ENCODE measurements around the gene LOXHD1. TPM values are rescaled to one million over a fixed set of nuclear protein-coding genes. Genes with fewer than 3 reads are reported as not detected.

LOXHD1 gene
- total and polyA plus RNA-seq, 2 of the 4 experiments (the other 2 are of a cell fraction), result not detected

DNA sequence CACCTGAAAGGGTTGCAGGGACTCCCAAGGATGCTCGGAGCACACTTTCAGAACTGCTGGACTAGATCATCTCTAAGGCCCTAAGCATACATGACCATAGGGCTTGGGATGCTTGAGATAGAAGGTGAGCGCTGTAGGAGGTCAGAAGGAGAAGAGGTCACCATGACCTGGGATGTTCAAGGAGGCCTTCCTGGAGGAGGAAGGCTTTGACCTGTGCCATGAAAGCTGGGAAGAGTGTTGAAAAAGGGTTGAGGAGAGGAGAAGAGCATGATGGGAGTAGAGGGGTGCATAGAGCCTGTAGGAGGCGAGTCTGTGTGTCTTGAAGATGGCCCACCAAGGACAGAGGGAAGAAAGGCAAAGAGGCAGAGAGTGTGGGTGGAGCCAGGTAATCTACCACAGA lies 222.4 kb downstream of the LOXHD1 start:
- Histone ChIP-seq H2BK20ac (ENCODE audit: low read depth, low read length) (no peak overlapping the region), H3K4me2 (ENCODE audit: low read depth, low read length) (no peak overlapping the region), H3K4me1 (ENCODE audit: control insufficient read depth, insufficient read depth, low read length) (no peaks in the 10 kb centered on the region), H2AK9ac (replicated peaks; ENCODE audit: low read depth, low read length, poor library complexity) (no peak overlapping the region), H4K91ac (ENCODE audit: insufficient read depth, low read depth, low read length) (no peak overlapping the region), H3K23ac (ENCODE audit: low read depth, low read length) (no peak overlapping the region), H3K27ac (ENCODE audit: insufficient read depth, low read length) (no peak overlapping the region), H3K4me3 (ENCODE audit: insufficient read depth, low read depth, low read length) (no peak overlapping the region), H3K18ac (ENCODE audit: low read depth, low read length) (no peak overlapping the region), H2AFZ (replicated peaks; ENCODE audit: low read length, poor library complexity) (no peak overlapping the region), H2BK5ac (ENCODE audit: low read depth, low read length, poor library complexity, severe bottlenecking) (no peak overlapping the region), H4K20me1 (ENCODE audit: insufficient read depth, low read length) (no peaks in the 10 kb centered on the region), H3K9me1 (ENCODE audit: insufficient read depth, low read length) (no peaks in the 10 kb centered on the region), H3K4ac (ENCODE audit: low read depth, low read length) (no peak overlapping the region), H3K27me3 (ENCODE audit: control insufficient read depth, insufficient read depth, low read length) (no peaks in the 10 kb centered on the region), H3K14ac (replicated peaks; ENCODE audit: low read depth, low read length) (no peak overlapping the region), H2BK120ac (ENCODE audit: low read depth, low read length) (no peak overlapping the region), H3K56ac (ENCODE audit: extremely low read depth, insufficient read depth, low read length) (no peak overlapping the region), H3K9me3 (ENCODE audit: control insufficient read depth, insufficient read depth, low read length) (no peaks in the 10 kb centered on the region), H3K9ac (ENCODE audit: low read depth, low read length) (no peak overlapping the region), H4K8ac (ENCODE audit: low read depth in 2 of 2, low read length in 2 of 2) (no peak overlapping the region), H2BK15ac (ENCODE audit: low read depth, low read length) (no peak overlapping the region), H3K36me3 (ENCODE audit: control insufficient read depth, insufficient read depth, low read length) (no peaks in the 10 kb centered on the region), H3K79me1 (ENCODE audit: low read depth in 1 of 2, low read length in 2 of 2) (no peaks in the 10 kb centered on the region), H4K5ac (ENCODE audit: low read depth, low read length) (no peak overlapping the region), H2AK5ac (ENCODE audit: low read depth, low read length) (no peak overlapping the region)
- no CpG with 5 or more reads among the region's 3 CpGs for WGBS, 2 experiments (ENCODE audit: extremely low coverage in 2 of 2, insufficient read length in 1 of 2)
- POLR2A ChIA-PET (ENCODE audit: unreplicated experiment), result no interaction called here
- CTCF ChIA-PET, result no interaction called here
- no TSS peak for BruUV-seq (replicated peaks)
- dilution Hi-C loops (cut with HindIII; ENCODE audit: low sequenced_read_pairs, unreplicated experiment), result no loop called here
- TF ChIP-seq MAZ (IDR thresholded peaks at IDR 0.05; ENCODE audit: borderline replicate concordance, low read depth, low read length) (no peak), SMC3 (IDR thresholded peaks at IDR 0.05; ENCODE audit: low read depth, low read length) (no peak), RFX5 (IDR thresholded peaks at IDR 0.05; ENCODE audit: low read depth, low read length) (no peak), MAFK (IDR thresholded peaks at IDR 0.05; ENCODE audit: low read depth, low read length) (no peak), RAD21 (IDR thresholded peaks at IDR 0.05; ENCODE audit: low read length) (no peak), MXI1 (IDR thresholded peaks at IDR 0.05; ENCODE audit: borderline replicate concordance, low read depth, low read length) (no peak), FOS (IDR thresholded peaks at IDR 0.05; ENCODE audit: low read depth, low read length) (no peak), USF2 (IDR thresholded peaks at IDR 0.05; ENCODE audit: low read depth, low read length) (no peak), NFE2L2 (IDR thresholded peaks at IDR 0.05; ENCODE audit: low read depth, low read length) (no peak), POLR2A (IDR thresholded peaks at IDR 0.05; ENCODE audit: low read depth, low read length) (no peak)
- TF ChIP-seq, protein P1, sequence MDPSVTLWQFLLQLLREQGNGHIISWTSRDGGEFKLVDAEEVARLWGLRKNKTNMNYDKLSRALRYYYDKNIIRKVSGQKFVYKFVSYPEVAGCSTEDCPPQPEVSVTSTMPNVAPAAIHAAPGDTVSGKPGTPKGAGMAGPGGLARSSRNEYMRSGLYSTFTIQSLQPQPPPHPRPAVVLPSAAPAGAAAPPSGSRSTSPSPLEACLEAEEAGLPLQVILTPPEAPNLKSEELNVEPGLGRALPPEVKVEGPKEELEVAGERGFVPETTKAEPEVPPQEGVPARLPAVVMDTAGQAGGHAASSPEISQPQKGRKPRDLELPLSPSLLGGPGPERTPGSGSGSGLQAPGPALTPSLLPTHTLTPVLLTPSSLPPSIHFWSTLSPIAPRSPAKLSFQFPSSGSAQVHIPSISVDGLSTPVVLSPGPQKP (IDR thresholded peaks at IDR 0.05; ENCODE audit: borderline replicate concordance, low read depth, low read length), result no peak
- in situ Hi-C loops (cut with MboI; ENCODE audit: low sequenced_read_pairs), result no loop called here
- ATAC-seq (ENCODE audit: low read depth), result no peak
- no peak for DNase-seq
- intact Hi-C loops (cut with micrococcal nuclease), result no loop called here
